Measurements from ENCODE around the gene PRC1. TPM values are rescaled to one million over a fixed set of nuclear protein-coding genes. Genes with fewer than 3 reads are reported as not detected.

PRC1 gene
- total and polyA plus RNA-seq, 2 donors (not counting 1 experiment from before 2014, with no cell fraction given): 9.4 to 11.6 TPM

DNA sequence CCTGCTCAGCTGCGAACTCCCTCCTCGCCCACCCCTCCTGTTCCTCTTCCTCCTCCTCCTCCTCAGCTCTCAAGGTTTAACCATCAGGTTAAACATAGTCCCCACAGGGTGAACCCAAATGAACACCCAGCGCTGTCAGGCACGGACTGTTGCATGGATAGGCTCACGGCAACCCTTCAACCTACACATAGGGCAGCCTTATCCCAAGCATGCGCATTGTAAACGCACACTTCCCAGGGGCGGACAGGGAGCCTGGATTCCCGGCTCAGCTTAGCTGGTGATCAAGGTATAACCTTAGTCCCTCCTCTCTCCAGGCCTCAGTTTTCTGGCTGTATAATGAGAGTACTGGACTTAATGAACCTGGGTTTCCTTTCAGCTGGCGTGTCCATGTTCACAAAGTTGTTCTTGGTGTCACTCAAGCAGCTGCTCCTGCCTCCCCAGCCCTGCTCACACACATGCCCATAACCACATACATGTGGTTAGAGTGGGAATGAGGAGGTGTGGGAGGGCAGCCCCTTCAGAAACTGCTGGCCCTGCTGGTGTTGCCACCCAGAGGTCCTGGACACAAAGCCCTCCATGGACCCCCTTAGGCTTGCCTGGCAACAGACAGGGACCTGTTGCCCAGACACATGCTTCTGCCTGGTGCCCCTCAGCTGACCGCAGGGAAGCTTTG is 49.0 kb upstream of the PRC1 start:
- no peaks in the 10 kb centered on the region for H3K9me3 ChIP-seq (ENCODE audit: control extremely low read depth in 1 of 3, control insufficient read depth in 2 of 3, insufficient read depth in 1 of 3, low read length in 2 of 3)
- H3K4me3 ChIP-seq (ENCODE audit: control extremely low read depth in 1 of 5, extremely low read depth in 1 of 5, insufficient read depth in 1 of 5, low read depth in 2 of 5, low read length in 4 of 5): no peak overlapping the region
- peaks cover 0 to 6% (median 0%) of the 10 kb centered on the region in 4 experiments for H3K27me3 ChIP-seq (replicated peaks in 1 of 4; ENCODE audit: control extremely low read depth in 1 of 4, control insufficient read depth in 3 of 4, insufficient read depth in 4 of 4, low read length in 3 of 4)
- no peaks in the 10 kb centered on the region for H3K79me2 ChIP-seq (ENCODE audit: control insufficient read depth, insufficient read depth, low read length)
- no peak for DNase-seq
- H2AFZ ChIP-seq (ENCODE audit: insufficient read depth, low read depth, low read length, poor library complexity, severe bottlenecking): no peak overlapping the region
- H3K4me1 Mint-ChIP-seq: peaks cover 11% of the 10 kb centered on the region
- no peaks in the 10 kb centered on the region for H3K9me3 Mint-ChIP-seq (ENCODE audit: insufficient read depth)
- TF ChIP-seq EZH2 (IDR thresholded peaks at IDR 0.05; ENCODE audit: borderline replicate concordance, insufficient read depth, low read depth, low read length, poor library complexity, severe bottlenecking): no peak
- TF ChIP-seq, protein P1, sequence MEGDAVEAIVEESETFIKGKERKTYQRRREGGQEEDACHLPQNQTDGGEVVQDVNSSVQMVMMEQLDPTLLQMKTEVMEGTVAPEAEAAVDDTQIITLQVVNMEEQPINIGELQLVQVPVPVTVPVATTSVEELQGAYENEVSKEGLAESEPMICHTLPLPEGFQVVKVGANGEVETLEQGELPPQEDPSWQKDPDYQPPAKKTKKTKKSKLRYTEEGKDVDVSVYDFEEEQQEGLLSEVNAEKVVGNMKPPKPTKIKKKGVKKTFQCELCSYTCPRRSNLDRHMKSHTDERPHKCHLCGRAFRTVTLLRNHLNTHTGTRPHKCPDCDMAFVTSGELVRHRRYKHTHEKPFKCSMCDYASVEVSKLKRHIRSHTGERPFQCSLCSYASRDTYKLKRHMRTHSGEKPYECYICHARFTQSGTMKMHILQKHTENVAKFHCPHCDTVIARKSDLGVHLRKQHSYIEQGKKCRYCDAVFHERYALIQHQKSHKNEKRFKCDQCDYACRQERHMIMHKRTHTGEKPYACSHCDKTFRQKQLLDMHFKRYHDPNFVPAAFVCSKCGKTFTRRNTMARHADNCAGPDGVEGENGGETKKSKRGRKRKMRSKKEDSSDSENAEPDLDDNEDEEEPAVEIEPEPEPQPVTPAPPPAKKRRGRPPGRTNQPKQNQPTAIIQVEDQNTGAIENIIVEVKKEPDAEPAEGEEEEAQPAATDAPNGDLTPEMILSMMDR (IDR thresholded peaks at IDR 0.05): no peak
- ChIA-PET CTCF (no interaction called here), POLR2A (no interaction called here)
- no peaks in the 10 kb centered on the region for H3K36me3 ChIP-seq (replicated peaks in 1 of 2; ENCODE audit: control extremely low read depth in 1 of 2, control insufficient read depth in 1 of 2, extremely low read depth in 1 of 2, insufficient read depth in 2 of 2, low read length in 1 of 2)
- H3K4me3 Mint-ChIP-seq: no peak overlapping the region
- H3K27me3 Mint-ChIP-seq: peaks cover 5% of the 10 kb centered on the region
- peaks cover 6 to 9% of the 10 kb centered on the region in 2 donors for H3K4me1 ChIP-seq (ENCODE audit: control insufficient read depth in 2 of 2, insufficient read depth in 2 of 2, low read length in 2 of 2)
- no peak for ATAC-seq (ENCODE audit: low read depth)
- no peak overlapping the region for H3K27ac Mint-ChIP-seq
- no peak overlapping the region for H3K4me2 ChIP-seq (replicated peaks; ENCODE audit: low read depth, low read length, poor library complexity, severe bottlenecking)
- WGBS (ENCODE audit: insufficient coverage): 83% methylated on average over 8 of the region's 11 CpGs
- H3K9ac ChIP-seq (ENCODE audit: low read length): no peak overlapping the region
- intact Hi-C loops (cut with micrococcal nuclease): no loop called here
- no peak overlapping the region for H3K27ac ChIP-seq (ENCODE audit: low read length in 2 of 2)
- H4K20me1 ChIP-seq (ENCODE audit: control insufficient read depth, insufficient read depth, low read length, poor library complexity, severe bottlenecking): no peaks in the 10 kb centered on the region

DNA sequence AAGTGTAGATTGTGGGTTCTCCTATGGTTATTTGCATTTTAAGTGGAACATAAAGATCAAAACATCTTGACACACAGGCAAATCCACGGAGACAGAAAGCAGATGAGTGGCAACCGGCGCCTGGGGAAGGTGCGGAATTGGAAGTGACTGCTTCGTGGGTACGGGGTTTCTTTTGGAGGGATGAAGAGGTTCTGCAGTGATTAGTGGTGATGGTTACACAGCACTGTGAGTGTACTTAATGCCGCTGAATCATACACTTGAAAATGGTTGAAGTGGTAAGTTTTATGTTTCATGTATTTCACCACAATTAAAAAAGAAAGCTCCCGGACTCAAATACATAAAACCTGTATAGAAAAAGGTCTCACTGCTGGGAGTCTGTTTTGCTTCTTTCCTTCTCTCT is 46.5 kb upstream of the PRC1 start:
- no peak overlapping the region for H3K4me3 ChIP-seq (ENCODE audit: control extremely low read depth in 1 of 5, extremely low read depth in 1 of 5, insufficient read depth in 1 of 5, low read depth in 2 of 5, low read length in 4 of 5)
- ChIA-PET CTCF (interaction anchor here (1.0 to 1.2 kb wide), 2 partner anchors 15 to 84 kb away, joined by 3 read pairs; no protein-coding TSS in a partner anchor), POLR2A (no interaction called here)
- H3K4me3 Mint-ChIP-seq: no peak overlapping the region
- no peak for DNase-seq
- WGBS (ENCODE audit: insufficient coverage): 58% methylated on average over 5 of the region's 8 CpGs
- H3K9me3 ChIP-seq (ENCODE audit: control extremely low read depth in 1 of 3, control insufficient read depth in 2 of 3, insufficient read depth in 1 of 3, low read length in 2 of 3): no peaks in the 10 kb centered on the region
- no peak for TF ChIP-seq EZH2 (IDR thresholded peaks at IDR 0.05; ENCODE audit: borderline replicate concordance, insufficient read depth, low read depth, low read length, poor library complexity, severe bottlenecking)
- TF ChIP-seq, protein P1 (IDR thresholded peaks at IDR 0.05): no peak
- H3K36me3 ChIP-seq (replicated peaks in 1 of 2; ENCODE audit: control extremely low read depth in 1 of 2, control insufficient read depth in 1 of 2, extremely low read depth in 1 of 2, insufficient read depth in 2 of 2, low read length in 1 of 2): no peaks in the 10 kb centered on the region
- H3K79me2 ChIP-seq (ENCODE audit: control insufficient read depth, insufficient read depth, low read length): no peaks in the 10 kb centered on the region
- H2AFZ ChIP-seq (ENCODE audit: insufficient read depth, low read depth, low read length, poor library complexity, severe bottlenecking): no peak overlapping the region
- no peak overlapping the region for H3K9ac ChIP-seq (ENCODE audit: low read length)
- H3K27me3 ChIP-seq (replicated peaks in 1 of 4; ENCODE audit: control extremely low read depth in 1 of 4, control insufficient read depth in 3 of 4, insufficient read depth in 4 of 4, low read length in 3 of 4): peaks cover 0 to 10% (median 0%) of the 10 kb centered on the region in 4 experiments
- H3K9me3 Mint-ChIP-seq (ENCODE audit: insufficient read depth): no peaks in the 10 kb centered on the region
- no peak for ATAC-seq (ENCODE audit: low read depth)
- peaks cover 5% of the 10 kb centered on the region for H3K27me3 Mint-ChIP-seq
- no peak overlapping the region for H3K27ac Mint-ChIP-seq
- H4K20me1 ChIP-seq (ENCODE audit: control insufficient read depth, insufficient read depth, low read length, poor library complexity, severe bottlenecking): no peaks in the 10 kb centered on the region
- no peak overlapping the region for H3K4me2 ChIP-seq (replicated peaks; ENCODE audit: low read depth, low read length, poor library complexity, severe bottlenecking)
- no peaks in the 10 kb centered on the region for H3K4me1 ChIP-seq (ENCODE audit: control insufficient read depth in 2 of 2, insufficient read depth in 2 of 2, low read length in 2 of 2)
- intact Hi-C loops (cut with micrococcal nuclease): no loop called here
- no peak overlapping the region for H3K27ac ChIP-seq (ENCODE audit: low read length in 2 of 2)
- no peaks in the 10 kb centered on the region for H3K4me1 Mint-ChIP-seq
